ENCODE measurements around the gene PLIN5. TPM values are rescaled to one million over a fixed set of nuclear protein-coding genes. Genes with fewer than 3 reads are reported as not detected.

The PLIN5 gene
- total RNA-seq, 1 experiment from 2014 or later: 4.5 TPM

DNA sequence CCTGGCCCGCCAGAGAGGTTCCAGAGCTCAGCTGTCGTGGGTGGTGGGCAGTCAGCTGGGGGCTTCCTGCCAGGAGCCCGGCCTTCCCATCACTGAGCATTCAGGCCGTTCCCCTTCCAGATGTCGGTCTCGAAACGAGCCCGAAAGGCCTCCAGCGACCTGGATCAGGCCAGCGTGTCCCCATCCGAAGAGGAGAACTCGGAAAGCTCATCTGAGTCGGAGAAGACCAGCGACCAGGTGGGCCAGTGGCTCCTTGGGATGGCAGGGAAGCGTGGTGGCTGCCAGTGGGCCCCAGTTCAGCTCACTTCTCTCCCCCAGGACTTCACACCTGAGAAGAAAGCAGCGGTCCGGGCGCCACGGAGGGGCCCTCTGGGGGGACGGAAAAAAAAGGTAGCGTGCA is 43.6 kb downstream of the PLIN5 start:
- DNase-seq (ENCODE audit: low spot score): no peak

DNA sequence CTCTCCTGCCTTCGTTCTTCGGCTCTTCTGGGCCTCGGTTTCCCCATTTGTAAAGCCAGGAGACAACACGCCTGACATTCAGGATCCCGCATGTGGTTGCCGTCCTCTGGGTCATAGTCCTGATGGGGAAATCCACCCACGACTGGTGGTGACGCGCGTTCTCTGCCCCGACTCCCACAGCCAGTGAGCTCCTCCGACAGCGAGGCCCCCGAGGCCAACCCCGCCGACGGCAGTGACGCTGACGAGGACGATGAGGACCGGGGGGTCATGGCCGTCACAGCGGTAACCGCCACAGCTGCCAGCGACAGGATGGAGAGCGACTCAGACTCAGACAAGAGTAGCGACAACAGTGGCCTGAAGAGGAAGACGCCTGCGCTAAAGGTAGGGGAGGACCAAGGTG is 46.5 kb downstream of the PLIN5 start:
- DNase-seq (ENCODE audit: low spot score): no peak

DNA sequence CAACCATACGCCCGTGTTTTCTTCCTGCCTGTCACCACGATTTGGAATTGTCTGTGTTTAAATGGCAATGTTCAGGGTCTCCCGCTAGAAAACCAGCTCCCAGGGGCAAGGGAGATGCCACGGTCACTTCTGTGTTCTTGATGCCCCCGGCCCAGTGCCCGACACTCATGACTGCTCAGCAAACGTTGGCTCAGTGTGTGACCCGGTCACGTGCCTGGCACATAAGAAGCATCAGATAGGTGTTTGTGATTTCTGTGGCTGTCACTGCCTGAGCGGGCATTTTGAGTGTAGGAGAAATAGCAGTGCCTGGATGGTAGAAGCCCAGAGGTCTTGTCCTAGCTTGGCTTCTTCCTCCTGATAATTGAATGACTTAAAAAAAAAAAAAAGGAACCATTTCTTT is 47.5 kb downstream of the PLIN5 start:
- DNase-seq (ENCODE audit: low spot score): no peak

DNA sequence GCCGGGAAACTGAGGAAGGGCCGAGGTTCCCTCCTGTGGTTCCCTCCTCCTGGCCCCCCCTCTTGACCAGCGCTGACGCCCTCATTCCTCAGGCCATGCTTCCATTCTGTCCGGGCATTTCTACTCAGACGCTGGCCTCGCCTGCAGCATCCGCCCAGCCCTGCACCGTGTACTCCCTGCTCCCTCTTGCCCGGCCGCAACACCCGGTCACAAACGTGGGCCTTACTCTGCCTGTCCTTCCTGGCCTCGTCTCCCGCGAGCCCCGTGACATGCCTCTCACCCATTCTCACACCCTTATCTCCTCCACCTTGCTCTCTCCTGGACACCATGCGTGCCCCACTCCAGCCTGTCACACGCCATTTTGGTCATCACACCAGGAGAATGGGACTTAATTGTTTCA is 51.6 kb downstream of the PLIN5 start:
- no peak for DNase-seq (ENCODE audit: low spot score)

- no peak for DNase-seq (ENCODE audit: low spot score)
These were observed 52.2 kb downstream of the PLIN5 start for GRCh38 chr19:4482721-4483364.

DNA sequence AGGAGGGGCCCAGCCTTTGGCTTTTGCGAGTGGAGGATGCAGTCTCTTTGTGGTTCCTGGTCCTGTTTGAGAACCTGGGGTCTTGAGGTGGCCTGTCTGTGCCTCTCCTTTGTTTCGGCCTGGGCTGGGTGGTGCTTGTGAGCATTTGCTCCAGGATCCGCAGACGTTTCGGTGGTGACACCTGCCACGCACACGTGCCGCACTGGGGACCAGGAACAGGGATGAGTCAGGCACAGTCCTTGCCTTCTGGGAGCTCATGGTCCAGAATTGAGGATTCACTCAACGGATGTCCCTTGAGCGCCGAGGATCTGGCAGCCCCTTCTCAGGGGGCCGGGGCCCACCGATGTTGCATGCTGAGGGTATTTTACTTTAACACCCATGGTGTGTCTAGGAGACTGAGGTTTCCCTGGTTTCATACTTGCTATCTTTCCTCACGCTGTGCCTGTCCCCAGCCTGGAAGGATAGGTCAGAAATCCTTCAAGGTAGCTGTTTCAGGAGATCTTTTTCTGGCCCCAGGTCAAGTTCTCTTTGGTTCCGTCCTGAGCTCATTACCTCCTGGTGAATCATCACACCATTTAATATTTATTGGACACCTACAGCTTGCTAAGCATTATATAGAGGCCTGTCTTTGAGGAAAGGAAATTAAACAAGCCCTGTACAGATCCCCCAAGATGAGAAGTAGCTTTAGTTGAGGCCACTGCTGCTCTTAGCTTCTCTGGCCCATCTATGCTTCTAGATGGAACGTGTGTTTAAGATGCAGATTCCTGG is 57.8 kb downstream of the PLIN5 start:
- no peak for DNase-seq (ENCODE audit: low spot score)

DNA sequence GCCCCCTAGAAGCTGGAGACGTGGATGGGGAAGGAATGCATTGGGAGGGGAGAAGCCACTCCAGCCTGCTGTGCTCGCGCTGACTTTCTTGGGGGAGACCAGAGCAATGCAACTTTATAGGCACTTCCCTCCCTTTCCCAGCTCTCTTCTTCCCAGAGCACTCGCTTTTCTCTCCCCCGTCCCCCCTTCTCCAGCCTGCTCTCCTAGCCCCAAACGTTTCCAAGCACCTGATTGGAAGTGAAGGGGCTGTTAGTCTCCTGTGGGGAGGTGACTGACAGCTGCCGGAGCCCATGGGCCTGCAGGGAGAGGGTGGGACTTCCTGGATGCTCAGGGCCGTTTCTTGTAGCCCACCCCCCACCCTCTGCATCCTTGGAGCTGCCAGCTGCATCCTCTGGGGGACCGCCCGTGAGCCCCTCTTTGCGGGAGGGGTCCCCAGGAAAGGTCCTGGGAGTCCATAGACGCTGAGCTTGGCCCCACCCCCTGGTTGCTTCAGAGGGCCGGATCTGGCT is 60.5 kb downstream of the PLIN5 start:
- no peak for DNase-seq (ENCODE audit: low spot score)

GRCh38 chr19:4473763-4474513 is 61.1 kb downstream of the PLIN5 start:
- DNase-seq (ENCODE audit: low spot score): no peak

DNA sequence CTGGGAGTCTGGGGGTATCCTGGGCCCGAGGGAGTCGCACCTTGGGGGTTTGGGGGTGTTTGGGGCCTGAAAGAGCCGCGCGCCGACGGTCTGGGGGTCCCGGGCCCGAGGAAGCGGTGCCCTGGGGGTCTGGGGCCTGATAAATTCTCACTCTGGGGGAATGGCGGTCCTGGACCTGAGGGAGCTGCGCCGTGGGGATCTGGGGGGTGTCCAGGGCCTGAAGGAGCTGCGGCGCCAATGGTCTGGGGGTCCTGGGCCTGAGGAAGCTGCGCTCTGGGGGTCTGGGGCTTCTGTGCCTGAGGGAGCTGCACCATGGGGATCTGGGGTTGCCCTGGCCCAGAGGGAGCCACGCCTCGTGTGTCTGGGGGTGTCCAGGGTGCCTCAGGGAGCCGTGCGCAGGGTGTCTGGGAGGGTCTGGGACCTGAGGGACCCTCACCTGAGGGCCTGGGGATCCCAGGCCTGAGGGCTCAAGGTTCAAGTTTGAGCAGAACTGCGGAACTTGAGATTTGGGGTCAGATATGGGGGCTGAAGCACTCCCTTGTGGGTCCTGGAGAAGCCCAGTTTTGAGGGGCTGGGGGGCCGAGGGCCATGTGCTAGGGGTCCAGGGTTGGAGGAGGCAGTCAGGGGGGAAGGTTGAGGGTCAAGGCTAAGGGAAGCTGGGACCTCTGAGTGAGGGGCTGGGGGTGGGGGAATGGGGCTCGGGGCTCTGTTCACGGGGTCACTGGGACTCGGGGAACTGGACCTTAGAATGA is 61.8 kb downstream of the PLIN5 start:
- no peak for DNase-seq (ENCODE audit: low spot score)

Other genes starting within 250 kb of the PLIN5 start
- not detected in 2 replicates for gene TMIGD2, start 232.8 kb downstream of the PLIN5 start, total RNA-seq (2014; rRNA removed; shearing (Covaris generic))
- gene FSD1, start 230.6 kb downstream of the PLIN5 start, total RNA-seq (2014; rRNA removed; shearing (Covaris generic)): 0.41 and 0.60 TPM in 2 replicates
- 69.6 and 74.4 TPM in 2 replicates for gene STAP2, start 196.4 kb downstream of the PLIN5 start, total RNA-seq (2014; rRNA removed; shearing (Covaris generic))
- 9.4 and 18.6 TPM in 2 replicates for gene MPND, start 191.7 kb downstream of the PLIN5 start, total RNA-seq (2014; rRNA removed; shearing (Covaris generic))
- 43.5 and 55.5 TPM in 2 replicates for gene SH3GL1, start 134.7 kb downstream of the PLIN5 start, total RNA-seq (2014; rRNA removed; shearing (Covaris generic))
- 49.7 and 63.7 TPM in 2 replicates for gene CHAF1A, start 132.6 kb downstream of the PLIN5 start, total RNA-seq (2014; rRNA removed; shearing (Covaris generic))
- 84.8 and 85.4 TPM in 2 replicates for gene UBXN6, start 77.4 kb downstream of the PLIN5 start, total RNA-seq (2014; rRNA removed; shearing (Covaris generic))
- 56.1 and 67.0 TPM in 2 replicates for gene HDGFL2, start 62.9 kb downstream of the PLIN5 start, total RNA-seq (2014; rRNA removed; shearing (Covaris generic))
- gene PLIN4, start 16.7 kb downstream of the PLIN5 start, total RNA-seq (2014; rRNA removed; shearing (Covaris generic)): 8.5 TPM in 2 replicates
- 16.1 and 19.1 TPM in 2 replicates for gene LRG1, start 4.8 kb upstream of the PLIN5 start, total RNA-seq (2014; rRNA removed; shearing (Covaris generic))
- 0.70 and 0.84 TPM in 2 replicates for gene SEMA6B, start 24.5 kb upstream of the PLIN5 start, total RNA-seq (2014; rRNA removed; shearing (Covaris generic))
- gene TNFAIP8L1, start 104.3 kb upstream of the PLIN5 start, total RNA-seq (2014; rRNA removed; shearing (Covaris generic)): 6.3 TPM in 2 replicates
- gene MYDGF, start 135.1 kb upstream of the PLIN5 start, total RNA-seq (2014; rRNA removed; shearing (Covaris generic)): 139 and 152 TPM in 2 replicates
- 72.8 and 74.3 TPM in 2 replicates for gene DPP9, start 188.6 kb upstream of the PLIN5 start, total RNA-seq (2014; rRNA removed; shearing (Covaris generic))

Data from HT-29 (cell line).